ENCODE data around the gene GRPEL1. TPM values are rescaled to one million over a fixed set of nuclear protein-coding genes. Genes with fewer than 3 reads are reported as not detected.
A peak's percentile ranks its signal among the peaks of the same experiment; 100 is the strongest.

GRPEL1 gene
- total RNA-seq, 1 donor from 2014 or later, result 19.7 TPM

- Mint-ChIP-seq H3K4me3 (ENCODE audit: unreplicated experiment) (no peak overlapping the region), H3K27ac (ENCODE audit: unreplicated experiment) (no peak overlapping the region), H3K4me1 (ENCODE audit: unreplicated experiment) (peaks cover 26% of the 10 kb centered on the region), H3K27me3 (ENCODE audit: unreplicated experiment) (no peaks in the 10 kb centered on the region), H3K9me3 (ENCODE audit: unreplicated experiment) (no peaks in the 10 kb centered on the region), H3K36me3 (ENCODE audit: unreplicated experiment) (peaks cover 36% of the 10 kb centered on the region)
- DNase-seq (ENCODE audit: extremely low spot score, unreplicated experiment), result no peak
- TF ChIP-seq, protein P1, sequence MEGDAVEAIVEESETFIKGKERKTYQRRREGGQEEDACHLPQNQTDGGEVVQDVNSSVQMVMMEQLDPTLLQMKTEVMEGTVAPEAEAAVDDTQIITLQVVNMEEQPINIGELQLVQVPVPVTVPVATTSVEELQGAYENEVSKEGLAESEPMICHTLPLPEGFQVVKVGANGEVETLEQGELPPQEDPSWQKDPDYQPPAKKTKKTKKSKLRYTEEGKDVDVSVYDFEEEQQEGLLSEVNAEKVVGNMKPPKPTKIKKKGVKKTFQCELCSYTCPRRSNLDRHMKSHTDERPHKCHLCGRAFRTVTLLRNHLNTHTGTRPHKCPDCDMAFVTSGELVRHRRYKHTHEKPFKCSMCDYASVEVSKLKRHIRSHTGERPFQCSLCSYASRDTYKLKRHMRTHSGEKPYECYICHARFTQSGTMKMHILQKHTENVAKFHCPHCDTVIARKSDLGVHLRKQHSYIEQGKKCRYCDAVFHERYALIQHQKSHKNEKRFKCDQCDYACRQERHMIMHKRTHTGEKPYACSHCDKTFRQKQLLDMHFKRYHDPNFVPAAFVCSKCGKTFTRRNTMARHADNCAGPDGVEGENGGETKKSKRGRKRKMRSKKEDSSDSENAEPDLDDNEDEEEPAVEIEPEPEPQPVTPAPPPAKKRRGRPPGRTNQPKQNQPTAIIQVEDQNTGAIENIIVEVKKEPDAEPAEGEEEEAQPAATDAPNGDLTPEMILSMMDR (IDR thresholded peaks at IDR 0.05), result no peak
Measured at GRCh38 chr4:7026107-7026506, 41.8 kb downstream of the GRPEL1 start.

- DNase-seq (ENCODE audit: extremely low spot score, unreplicated experiment), result no peak
- no peak overlapping the region for H3K4me3 Mint-ChIP-seq (ENCODE audit: unreplicated experiment)
- peaks cover 31% of the 10 kb centered on the region for H3K4me1 Mint-ChIP-seq (ENCODE audit: unreplicated experiment)
- TF ChIP-seq, protein P1 (IDR thresholded peaks at IDR 0.05), result no peak
- H3K36me3 Mint-ChIP-seq (ENCODE audit: unreplicated experiment), result peaks cover 28% of the 10 kb centered on the region
- H3K27ac Mint-ChIP-seq (ENCODE audit: unreplicated experiment), result no peak overlapping the region
- no peaks in the 10 kb centered on the region for H3K27me3 Mint-ChIP-seq (ENCODE audit: unreplicated experiment)
- no peaks in the 10 kb centered on the region for H3K9me3 Mint-ChIP-seq (ENCODE audit: unreplicated experiment)
Measured at GRCh38 chr4:7025040-7025602, 42.7 kb downstream of the GRPEL1 start.

DNA sequence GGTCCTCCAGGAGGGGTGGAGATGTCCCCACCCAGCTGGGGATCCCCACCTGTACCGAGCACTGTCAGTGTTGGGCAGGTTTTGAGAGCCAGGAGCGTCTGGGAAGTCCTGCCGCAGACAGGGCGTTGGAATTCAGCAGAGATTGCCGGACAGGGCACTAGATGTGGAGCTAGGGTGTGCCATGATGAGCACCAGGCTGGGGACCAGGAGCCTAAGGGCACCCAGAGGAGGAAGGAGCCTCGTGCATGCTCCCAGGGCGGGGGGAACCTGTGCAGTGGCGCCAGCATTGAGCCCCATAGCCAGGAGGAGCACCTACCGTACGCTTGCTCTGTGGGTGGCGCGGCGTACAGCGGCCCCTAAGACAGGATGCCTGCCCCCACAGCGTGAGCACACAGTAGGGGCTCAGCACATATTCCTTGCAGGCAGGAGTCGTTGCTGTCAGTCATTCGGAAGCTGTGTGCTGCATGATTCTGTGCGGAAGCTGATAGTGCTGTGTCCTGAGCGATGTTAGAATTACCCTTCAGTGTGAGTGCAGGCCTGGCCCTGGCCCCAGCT lies 43.5 kb downstream of the GRPEL1 start:
- DNase-seq (ENCODE audit: extremely low spot score, unreplicated experiment), result no peak
- Mint-ChIP-seq H3K4me3 (ENCODE audit: unreplicated experiment) (no peak overlapping the region), H3K9me3 (ENCODE audit: unreplicated experiment) (no peaks in the 10 kb centered on the region), H3K27ac (ENCODE audit: unreplicated experiment) (no peak overlapping the region), H3K4me1 (ENCODE audit: unreplicated experiment) (peaks cover 33% of the 10 kb centered on the region), H3K36me3 (ENCODE audit: unreplicated experiment) (peaks cover 25% of the 10 kb centered on the region), H3K27me3 (ENCODE audit: unreplicated experiment) (no peaks in the 10 kb centered on the region)
- TF ChIP-seq, protein P1 (IDR thresholded peaks at IDR 0.05), result no peak

- H3K27me3 Mint-ChIP-seq (ENCODE audit: unreplicated experiment), result no peaks in the 10 kb centered on the region
- no peaks in the 10 kb centered on the region for H3K9me3 Mint-ChIP-seq (ENCODE audit: unreplicated experiment)
- H3K4me3 Mint-ChIP-seq (ENCODE audit: unreplicated experiment), result no peak overlapping the region
- no peak overlapping the region for H3K27ac Mint-ChIP-seq (ENCODE audit: unreplicated experiment)
- H3K36me3 Mint-ChIP-seq (ENCODE audit: unreplicated experiment), result peaks cover 25% of the 10 kb centered on the region
- no peak for DNase-seq (ENCODE audit: extremely low spot score, unreplicated experiment)
- TF ChIP-seq, protein P1 (IDR thresholded peaks at IDR 0.05), result no peak
- peaks cover 32% of the 10 kb centered on the region for H3K4me1 Mint-ChIP-seq (ENCODE audit: unreplicated experiment)
Measured at GRCh38 chr4:7023901-7024300, 44.0 kb downstream of the GRPEL1 start.

DNA sequence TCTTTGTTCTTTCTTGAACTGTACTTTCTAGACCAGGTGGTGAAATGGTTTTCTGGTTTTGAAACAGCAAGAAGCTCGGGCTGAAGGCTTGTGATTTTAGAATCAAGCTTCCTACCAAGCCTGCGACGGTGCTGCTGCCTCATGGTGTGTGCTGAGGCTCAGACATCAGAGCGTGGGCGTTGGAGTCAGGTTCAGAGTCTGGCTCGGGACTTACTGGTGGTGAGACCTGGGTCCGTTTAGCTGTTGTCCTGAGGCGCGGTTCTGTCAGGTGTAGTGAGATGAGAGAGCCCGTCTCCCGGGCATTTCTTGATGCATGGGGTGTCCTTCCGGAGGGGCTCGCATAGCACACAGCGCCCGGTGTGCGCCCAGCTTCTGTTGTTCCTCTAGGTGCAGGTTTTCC lies 44.4 kb downstream of the GRPEL1 start:
- Mint-ChIP-seq H3K9me3 (ENCODE audit: unreplicated experiment) (no peaks in the 10 kb centered on the region), H3K4me3 (ENCODE audit: unreplicated experiment) (no peak overlapping the region), H3K36me3 (ENCODE audit: unreplicated experiment) (peaks cover 25% of the 10 kb centered on the region), H3K27ac (ENCODE audit: unreplicated experiment) (peak overlapping the region; percentile 50), H3K4me1 (ENCODE audit: unreplicated experiment) (peaks cover 29% of the 10 kb centered on the region), H3K27me3 (ENCODE audit: unreplicated experiment) (no peaks in the 10 kb centered on the region)
- DNase-seq (ENCODE audit: extremely low spot score, unreplicated experiment), result no peak
- TF ChIP-seq, protein P1 (IDR thresholded peaks at IDR 0.05), result no peak
